ENCODE results near the gene PIK3C2G.

Gene PIK3C2G

DNA sequence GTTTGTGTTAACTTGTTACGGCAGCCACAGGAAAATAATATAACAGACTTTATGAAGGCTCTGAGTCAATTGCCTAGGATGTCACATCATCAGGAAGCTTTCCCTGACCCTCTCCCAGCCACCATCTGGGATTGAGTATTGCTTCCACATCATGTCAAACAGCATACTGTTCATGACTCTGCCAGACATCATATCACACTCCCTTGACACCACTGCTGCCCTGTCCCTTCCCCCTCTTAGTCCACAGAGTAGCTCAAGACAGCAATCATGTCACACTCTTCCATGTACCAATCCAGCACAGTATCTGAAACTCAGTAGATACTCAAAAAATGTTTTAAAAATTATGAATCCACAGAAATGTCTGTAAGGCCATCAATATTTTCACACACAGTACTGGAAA lies 168.0 kb downstream of the PIK3C2G start:
- ATAC-seq (ENCODE audit: low read depth) (no peak), DNase-seq (ENCODE audit: low spot score) (no peak)
- Histone ChIP-seq H3K36me3 (ENCODE audit: low read depth) (no peaks in the 10 kb centered on the region), H3K27ac (ENCODE audit: poor library complexity, severe bottlenecking) (no peak overlapping the region), H3K27me3 (ENCODE audit: insufficient read depth, poor library complexity, severe bottlenecking) (no peaks in the 10 kb centered on the region), H3K4me3 (ENCODE audit: severe bottlenecking) (no peak overlapping the region), H3K4me1 (ENCODE audit: insufficient read depth, poor library complexity, severe bottlenecking) (no peaks in the 10 kb centered on the region), H3K9me3 (ENCODE audit: severe bottlenecking) (no peaks in the 10 kb centered on the region)
- TF ChIP-seq CTCF (IDR thresholded peaks at IDR 0.05; ENCODE audit: poor library complexity, severe bottlenecking): no peak

DNA sequence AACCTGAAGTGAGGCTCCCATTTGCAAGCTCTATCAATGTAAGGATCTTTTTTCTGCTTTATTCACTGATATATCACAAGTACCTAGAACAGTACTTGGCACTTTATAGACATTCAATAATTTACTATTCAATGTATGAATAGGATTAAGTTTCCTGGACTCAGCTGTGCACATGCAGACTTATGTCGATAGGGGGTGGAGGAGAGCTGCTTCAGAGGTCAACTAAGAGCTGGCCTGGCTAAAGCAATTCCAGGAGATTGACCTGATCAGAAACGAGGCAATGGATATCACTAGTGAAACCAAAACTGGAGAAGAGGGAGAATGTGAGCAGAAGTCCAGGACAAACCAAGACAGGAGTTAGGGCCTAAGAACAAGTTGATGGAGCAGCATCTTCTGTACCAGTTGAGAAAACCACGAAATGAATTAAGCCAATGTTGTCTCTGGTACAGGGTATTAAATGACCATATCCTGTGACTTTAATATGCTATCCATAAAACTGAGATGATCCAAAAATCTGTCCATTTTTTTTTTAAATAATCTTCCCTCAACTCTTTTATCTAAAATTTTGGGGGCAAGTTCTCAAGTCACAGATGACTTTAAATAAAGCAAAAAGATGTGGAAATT lies 169.2 kb downstream of the PIK3C2G start:
- Histone ChIP-seq H3K27me3 (ENCODE audit: insufficient read depth, poor library complexity, severe bottlenecking) (no peaks in the 10 kb centered on the region), H3K4me3 (ENCODE audit: severe bottlenecking) (no peak overlapping the region), H3K9me3 (ENCODE audit: severe bottlenecking) (no peaks in the 10 kb centered on the region), H3K4me1 (ENCODE audit: insufficient read depth, poor library complexity, severe bottlenecking) (no peaks in the 10 kb centered on the region), H3K36me3 (ENCODE audit: low read depth) (no peaks in the 10 kb centered on the region), H3K27ac (ENCODE audit: poor library complexity, severe bottlenecking) (no peak overlapping the region)
- DNase-seq (ENCODE audit: low spot score) (no peak), ATAC-seq (ENCODE audit: low read depth) (peak; percentile 36; the same call in 1 of the 3 replicates)
- TF ChIP-seq CTCF (IDR thresholded peaks at IDR 0.05; ENCODE audit: poor library complexity, severe bottlenecking): peak; percentile 60

GRCh38 chr12:18431771-18432170 lies 170.5 kb downstream of the PIK3C2G start:
- TF ChIP-seq CTCF (IDR thresholded peaks at IDR 0.05; ENCODE audit: poor library complexity, severe bottlenecking): no peak
- no peaks in the 10 kb centered on the region for H3K36me3 ChIP-seq (ENCODE audit: low read depth)
- H3K4me1 ChIP-seq (ENCODE audit: insufficient read depth, poor library complexity, severe bottlenecking): no peaks in the 10 kb centered on the region
- no peak overlapping the region for H3K27ac ChIP-seq (ENCODE audit: poor library complexity, severe bottlenecking)
- H3K9me3 ChIP-seq (ENCODE audit: severe bottlenecking): no peaks in the 10 kb centered on the region
- H3K4me3 ChIP-seq (ENCODE audit: severe bottlenecking): no peak overlapping the region
- no peaks in the 10 kb centered on the region for H3K27me3 ChIP-seq (ENCODE audit: insufficient read depth, poor library complexity, severe bottlenecking)
- DNase-seq (ENCODE audit: low spot score): no peak
- no peak for ATAC-seq (ENCODE audit: low read depth)

GRCh38 chr12:18432206-18432605 lies 170.9 kb downstream of the PIK3C2G start:
- ATAC-seq (ENCODE audit: low read depth) (no peak), DNase-seq (ENCODE audit: low spot score) (no peak)
- Histone ChIP-seq H3K4me3 (ENCODE audit: severe bottlenecking) (no peak overlapping the region), H3K36me3 (ENCODE audit: low read depth) (no peaks in the 10 kb centered on the region), H3K4me1 (ENCODE audit: insufficient read depth, poor library complexity, severe bottlenecking) (no peaks in the 10 kb centered on the region), H3K27ac (ENCODE audit: poor library complexity, severe bottlenecking) (no peak overlapping the region), H3K9me3 (ENCODE audit: severe bottlenecking) (no peaks in the 10 kb centered on the region), H3K27me3 (ENCODE audit: insufficient read depth, poor library complexity, severe bottlenecking) (no peaks in the 10 kb centered on the region)
- TF ChIP-seq CTCF (IDR thresholded peaks at IDR 0.05; ENCODE audit: poor library complexity, severe bottlenecking): no peak

DNA sequence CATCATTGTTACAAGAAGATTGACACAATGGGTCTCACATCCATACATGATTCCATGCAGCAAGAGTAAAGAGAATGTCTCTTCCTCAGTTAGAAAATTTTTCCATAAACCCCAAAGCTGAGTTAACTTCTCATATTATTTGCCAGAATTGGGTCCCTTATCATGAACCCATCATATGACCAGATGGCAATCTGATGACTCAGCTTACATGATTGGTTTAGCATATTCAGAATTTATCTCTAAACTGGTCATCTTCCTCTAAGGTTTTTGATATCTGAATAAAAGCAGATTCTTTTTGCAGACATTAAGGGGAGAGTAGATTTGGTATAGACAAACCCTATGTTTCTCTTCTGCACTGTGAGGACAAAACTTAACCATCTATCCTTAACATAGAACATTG lies 174.9 kb downstream of the PIK3C2G start:
- H3K4me3 ChIP-seq (ENCODE audit: severe bottlenecking): no peak overlapping the region
- TF ChIP-seq CTCF (IDR thresholded peaks at IDR 0.05; ENCODE audit: poor library complexity, severe bottlenecking): no peak
- ATAC-seq (ENCODE audit: low read depth): no peak
- no peaks in the 10 kb centered on the region for H3K27me3 ChIP-seq (ENCODE audit: insufficient read depth, poor library complexity, severe bottlenecking)
- H3K9me3 ChIP-seq (ENCODE audit: severe bottlenecking): no peaks in the 10 kb centered on the region
- no peak for DNase-seq (ENCODE audit: low spot score)
- H3K4me1 ChIP-seq (ENCODE audit: insufficient read depth, poor library complexity, severe bottlenecking): no peaks in the 10 kb centered on the region
- H3K36me3 ChIP-seq (ENCODE audit: low read depth): no peaks in the 10 kb centered on the region
- no peak overlapping the region for H3K27ac ChIP-seq (ENCODE audit: poor library complexity, severe bottlenecking)
